Nasal cavity respiratory epithelium epithelial cell of viscerocranial mucosa (primary cell): Measurements from ENCODE around the gene OR4D5. TPM values are rescaled to one million over a fixed set of nuclear protein-coding genes. Genes with fewer than 3 reads are reported as not detected.

ENCODE experiments used
- total RNA-seq: library from RNA; depleted of rRNA; stranded (reverse); fragments of >200 nt; gene quantifications from 2 replicates; pipeline ENCODE4 v1.2.3, GENCODE V29; 2014

OR4D5 gene
- not detected in 2 replicates for total RNA-seq

GRCh38 chr11:123939317-123939716, at the start of gene OR4D5:
TSS of gene OR4D5 (plus strand) at chr11:123939617. CDS start at chr11:123939617, 0 bp downstream.

GRCh38 chr11:123901867-123902266, 37.5 kb upstream of the OR4D5 start, which contains the start of gene OR8D4:
TSS of gene OR8D4 (plus strand) at chr11:123902167. CDS start at chr11:123906432, 4,265 bp downstream.

GRCh38 chr11:123943738-123944137, 4.3 kb downstream of the OR4D5 start, which contains the start of gene OR6T1:
TSS of gene OR6T1 (minus strand) at chr11:123943838. CDS start at chr11:123943838, 0 bp downstream.

GRCh38 chr11:123977731-123978347, 38.4 kb downstream of the OR4D5 start, which contains the start of gene OR10S1:
TSS of gene OR10S1 (minus strand) at chr11:123977781. CDS start at chr11:123977664, 117 bp downstream.

Other genes starting within 250 kb of the OR4D5 start
- gene ZNF202, start 198.0 kb upstream of the OR4D5 start, total RNA-seq, result 18.1 and 20.8 TPM in 2 replicates
- not detected in 2 replicates for gene OR6X1, start 185.1 kb upstream of the OR4D5 start, total RNA-seq
- not detected in 2 replicates for gene OR6M1, start 133.3 kb upstream of the OR4D5 start, total RNA-seq
- not detected in 2 replicates for gene TMEM225, start 53.9 kb upstream of the OR4D5 start, total RNA-seq
- not detected in 2 replicates for gene OR8D4, start 37.5 kb upstream of the OR4D5 start, total RNA-seq
- gene OR6T1, start 4.2 kb downstream of the OR4D5 start, total RNA-seq, result under 0.01 TPM in 1 of 2 replicates, not detected in the other
- not detected in 2 replicates for gene OR10S1, start 38.2 kb downstream of the OR4D5 start, total RNA-seq
- not detected in 2 replicates for gene OR10G6, start 55.5 kb downstream of the OR4D5 start, total RNA-seq
- gene OR10G4, start 73.4 kb downstream of the OR4D5 start, total RNA-seq, result not detected in 2 replicates
- gene OR10G9, start 83.4 kb downstream of the OR4D5 start, total RNA-seq, result not detected in 2 replicates
- gene OR10G8, start 87.2 kb downstream of the OR4D5 start, total RNA-seq, result not detected in 2 replicates
- gene OR10G7, start 101.7 kb downstream of the OR4D5 start, total RNA-seq, result not detected in 2 replicates
- 16.7 and 40.6 TPM in 2 replicates for gene VWA5A, start 175.8 kb downstream of the OR4D5 start, total RNA-seq
- not detected in 2 replicates for gene OR10D3, start 243.7 kb downstream of the OR4D5 start, total RNA-seq